NCI-H1417 (cell line): ENCODE results near the gene CALN1.
A peak's percentile ranks its signal among the peaks of the same experiment; 100 is the strongest.
"Not testable (repeated sequence)": the region's sequence is repeated elsewhere in the genome, so short reads cannot be mapped to it uniquely, and the experiment has no call there.

Source experiments
- DNase-seq, 3 experiments: peaks; one replicate each; lab custom pipeline; 2025; lab: John Stamatoyannopoulos, UW

CALN1 gene

DNA sequence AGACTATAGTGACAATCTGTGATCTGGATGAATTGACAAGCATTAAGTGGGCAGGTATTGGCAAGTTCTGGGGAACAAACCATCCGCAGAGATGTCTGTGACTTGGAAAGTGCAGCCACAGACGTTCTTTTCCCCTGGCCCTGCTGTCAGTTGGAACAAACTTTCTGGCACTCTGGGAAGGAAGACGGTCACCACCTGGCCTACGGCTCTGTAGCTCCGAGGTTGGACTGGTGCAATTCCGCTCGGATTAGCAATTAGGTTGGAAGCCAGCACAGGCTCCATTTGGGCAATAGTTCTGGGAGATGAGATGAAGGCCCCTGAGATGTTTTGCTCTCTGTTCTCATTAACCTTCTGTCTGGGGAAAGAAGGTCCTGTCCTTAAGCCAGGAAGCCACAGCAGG lies 437.5 kb downstream of the CALN1 start:
- no peak for DNase-seq

DNA sequence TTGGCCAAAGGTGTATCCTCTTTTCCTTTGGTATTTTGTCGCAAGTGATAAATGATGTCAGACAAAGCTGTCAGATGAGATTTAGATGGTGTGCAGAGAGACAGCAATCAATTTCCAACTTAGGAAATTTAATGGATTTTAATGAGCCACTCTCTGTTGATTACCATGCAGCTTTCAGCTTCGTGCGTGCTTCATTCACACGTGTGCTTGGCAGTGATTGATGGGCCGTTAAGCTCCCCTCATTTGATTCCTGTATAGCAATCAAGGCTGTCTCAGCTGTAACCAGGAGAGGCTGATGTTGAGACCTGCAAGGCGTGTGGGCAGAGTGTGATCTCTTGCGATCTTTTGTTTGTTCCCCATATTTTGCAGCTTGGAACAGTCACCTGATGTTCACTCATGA lies 439.6 kb downstream of the CALN1 start:
- DNase-seq: peak in 2 of 3 experiments; percentile 64 to 69

DNA sequence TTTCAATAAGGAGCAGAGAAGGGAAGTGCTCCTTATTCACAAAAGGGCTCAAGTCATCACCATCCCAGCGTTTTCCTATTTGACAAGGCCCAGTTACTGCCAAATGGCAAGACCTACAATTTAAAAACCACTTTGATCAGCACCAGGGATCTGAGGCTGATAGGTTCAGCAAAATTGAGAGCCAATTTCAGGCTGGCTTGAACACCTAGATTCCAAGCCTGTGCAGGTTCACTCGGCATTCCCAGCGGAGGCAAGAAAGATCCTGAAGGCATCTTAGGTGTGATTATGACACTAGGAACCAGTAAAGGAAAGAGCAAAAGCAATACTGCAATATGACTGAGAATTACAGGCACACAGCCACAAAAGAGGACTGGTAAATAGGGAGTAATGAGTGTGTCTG lies 441.4 kb downstream of the CALN1 start:
- no peak for DNase-seq

- DNase-seq: no peak
Measured at GRCh38 chr7:71962636-71963035, 449.5 kb downstream of the CALN1 start.

- DNase-seq: peak in 1 of 3 experiments; percentile 22
Measured at GRCh38 chr7:71961283-71961682, 450.9 kb downstream of the CALN1 start.

- DNase-seq: no peak
Measured at GRCh38 chr7:71942115-71942514, 470.0 kb downstream of the CALN1 start.

- peak in 1 of 3 experiments; percentile 29 for DNase-seq
Measured at GRCh38 chr7:71937840-71938371, 474.2 kb downstream of the CALN1 start.

- no peak for DNase-seq
Measured at GRCh38 chr7:71935674-71936073, 476.5 kb downstream of the CALN1 start.

- DNase-seq: no peak
Measured at GRCh38 chr7:71933426-71933825, 478.7 kb downstream of the CALN1 start.

DNA sequence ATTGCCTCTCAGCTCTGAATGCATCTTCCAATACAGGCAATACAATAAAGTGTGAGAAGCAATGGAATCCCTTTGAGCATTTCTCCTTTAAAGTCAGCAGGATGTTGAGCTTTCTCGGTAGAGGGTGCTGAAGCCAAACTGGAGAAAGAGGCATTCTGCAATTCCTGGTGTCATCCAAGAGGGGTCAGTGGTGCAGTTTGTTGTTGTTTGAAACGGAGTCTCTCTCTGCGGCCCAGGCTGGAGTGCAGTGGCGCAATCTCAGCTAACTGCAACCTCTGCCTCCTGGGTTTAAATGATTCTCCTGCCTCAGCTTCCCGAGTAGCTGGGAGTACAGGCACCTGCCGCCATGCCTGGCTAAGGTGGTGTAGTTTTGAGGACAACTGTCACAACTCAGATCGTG lies 486.5 kb downstream of the CALN1 start:
- DNase-seq: no peak

- not testable (repeated sequence) for DNase-seq
Measured at GRCh38 chr7:71914204-71914603, 497.9 kb downstream of the CALN1 start.

DNA sequence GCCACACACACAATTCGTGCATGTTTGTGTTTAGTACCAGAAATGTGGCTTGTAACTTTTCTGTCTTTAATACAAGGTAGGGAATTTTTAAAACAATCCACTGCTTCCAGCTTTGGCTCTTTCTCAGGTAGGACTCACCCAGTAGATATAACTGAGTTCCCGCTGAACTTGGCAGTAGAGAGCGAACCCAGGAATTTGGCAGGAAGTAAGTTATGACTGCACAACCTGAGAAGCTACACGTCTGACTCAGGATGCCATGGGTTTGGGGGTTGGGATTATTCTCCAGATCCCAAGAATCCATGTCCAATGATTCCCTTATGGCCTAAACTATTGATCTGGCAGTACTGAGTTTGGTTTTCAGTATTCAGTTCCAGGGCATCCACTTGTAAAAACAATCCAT lies 499.7 kb downstream of the CALN1 start:
- DNase-seq: no peak

DNA sequence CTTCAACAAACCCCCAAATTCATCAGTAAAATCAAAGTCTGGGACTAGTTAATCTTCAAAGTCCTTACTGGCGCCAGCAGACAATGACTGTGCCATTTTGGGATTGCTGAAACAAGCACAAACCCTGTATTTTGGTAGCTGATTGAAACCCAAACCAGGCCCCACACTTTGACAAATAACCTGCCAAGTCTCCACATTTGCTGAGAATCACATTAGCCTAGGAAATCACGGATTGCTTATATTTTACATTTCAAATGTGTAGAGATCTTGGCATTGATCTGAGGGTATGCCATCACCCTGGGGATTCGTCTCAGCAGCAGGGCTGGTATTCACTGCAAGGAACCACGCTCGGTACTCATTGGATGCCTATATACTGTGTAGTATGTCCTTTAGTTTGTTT lies 501.1 kb downstream of the CALN1 start:
- no peak for DNase-seq

DNA sequence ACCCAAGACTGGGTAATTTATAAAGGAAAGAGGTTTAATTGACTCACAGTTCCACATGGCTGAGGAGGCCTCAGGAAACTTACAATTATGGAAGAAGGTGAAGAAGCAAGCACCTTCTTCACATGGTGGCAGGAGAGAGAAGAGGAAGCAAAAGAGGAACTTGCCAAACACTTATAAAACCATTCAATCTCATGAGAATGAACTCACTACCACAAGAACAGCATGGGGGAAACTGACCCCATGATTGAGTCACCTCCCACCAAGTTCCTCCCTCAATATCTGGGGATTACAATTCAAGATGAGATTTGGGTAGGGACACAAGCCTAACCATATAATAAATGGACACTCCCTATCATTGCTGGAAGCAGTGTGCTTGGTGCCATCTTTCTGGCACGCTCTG lies 506.3 kb downstream of the CALN1 start:
- DNase-seq: no peak

DNA sequence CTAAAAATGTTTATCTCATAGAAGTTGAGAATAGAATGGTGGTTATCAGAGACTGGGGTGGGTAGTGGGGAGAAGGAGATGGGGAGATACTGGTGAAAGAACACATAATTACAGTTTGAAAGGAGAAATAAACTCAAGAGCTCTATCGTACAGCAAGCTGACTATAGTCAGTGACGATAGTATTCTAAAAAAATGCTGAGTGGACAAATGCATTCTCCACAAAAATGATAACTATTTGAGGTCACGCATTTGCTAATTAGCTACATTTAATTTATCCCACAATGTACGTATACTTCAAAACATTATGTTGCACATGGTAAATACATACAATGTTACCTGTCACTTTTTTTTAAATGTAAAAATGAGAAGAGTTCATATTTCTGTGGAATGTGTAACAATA lies 507.7 kb downstream of the CALN1 start:
- DNase-seq: no peak

- no peak for DNase-seq
Measured at GRCh38 chr7:71900556-71900955, 511.6 kb downstream of the CALN1 start.

DNA sequence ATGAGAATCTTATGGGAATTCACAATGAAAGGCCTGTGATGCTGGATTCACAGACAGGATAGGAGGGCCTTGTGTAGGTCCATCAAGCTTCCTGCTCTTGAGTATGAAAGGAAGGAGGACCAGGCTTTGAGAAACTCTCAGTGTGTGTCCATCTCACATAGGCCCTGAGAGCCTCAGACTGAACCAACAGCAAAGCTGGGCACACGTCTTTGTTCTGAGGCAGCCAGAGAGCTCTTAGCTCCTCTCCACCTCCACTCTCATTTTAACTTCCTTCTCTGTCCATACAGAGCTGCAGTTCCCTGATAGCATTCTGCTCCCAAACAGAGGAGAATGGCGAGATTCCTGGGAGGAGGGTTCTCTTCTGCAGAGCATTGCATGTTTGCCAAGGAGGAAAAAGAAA lies 515.6 kb downstream of the CALN1 start:
- no peak for DNase-seq

GRCh38 chr7:71886046-71886445 lies 526.1 kb downstream of the CALN1 start:
- DNase-seq: no peak

GRCh38 chr7:71885487-71885886 lies 526.7 kb downstream of the CALN1 start:
- DNase-seq: no peak

GRCh38 chr7:71883415-71883814 lies 528.7 kb downstream of the CALN1 start:
- no peak for DNase-seq

DNA sequence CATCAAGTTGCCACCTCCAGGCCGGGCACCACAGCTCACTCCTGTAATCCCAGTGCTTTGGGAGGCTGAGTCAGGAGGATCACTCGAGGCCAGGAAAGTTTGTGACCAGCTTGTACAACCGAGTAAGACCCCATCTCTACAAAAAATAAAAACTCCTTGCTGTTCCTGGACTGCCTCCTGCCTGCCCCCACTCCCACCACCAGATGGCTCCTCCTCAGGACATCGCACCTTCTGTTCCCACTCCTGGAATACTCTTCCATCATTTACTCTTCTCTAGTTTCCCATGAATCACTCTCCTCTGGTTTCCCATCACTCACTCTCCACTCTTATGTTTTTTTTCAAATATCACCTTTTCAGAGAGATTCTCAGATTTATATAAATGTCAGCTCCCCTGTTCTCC lies 540.7 kb downstream of the CALN1 start:
- no peak for DNase-seq

DNA sequence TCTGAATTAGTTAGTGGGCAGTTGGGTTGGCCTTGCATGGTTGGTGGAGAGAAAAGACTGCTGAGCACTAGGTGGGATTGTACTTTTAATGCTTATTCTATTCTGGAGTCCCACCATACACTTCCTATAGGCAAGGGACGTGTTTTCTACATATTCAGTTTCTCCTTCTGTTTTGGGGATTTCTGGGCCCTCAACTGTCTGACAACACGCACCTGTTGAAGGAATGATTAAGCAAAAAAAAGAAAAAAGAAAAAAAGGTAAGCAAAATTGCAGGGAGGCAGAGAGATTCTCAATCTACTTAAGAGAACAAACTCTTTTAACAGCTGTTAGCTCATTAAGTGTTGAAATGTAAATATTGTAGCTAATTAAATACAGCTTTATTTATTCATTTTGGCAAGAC lies 541.3 kb downstream of the CALN1 start:
- no peak for DNase-seq

- DNase-seq: no peak
Measured at GRCh38 chr7:71868797-71869196, 543.3 kb downstream of the CALN1 start.

DNA sequence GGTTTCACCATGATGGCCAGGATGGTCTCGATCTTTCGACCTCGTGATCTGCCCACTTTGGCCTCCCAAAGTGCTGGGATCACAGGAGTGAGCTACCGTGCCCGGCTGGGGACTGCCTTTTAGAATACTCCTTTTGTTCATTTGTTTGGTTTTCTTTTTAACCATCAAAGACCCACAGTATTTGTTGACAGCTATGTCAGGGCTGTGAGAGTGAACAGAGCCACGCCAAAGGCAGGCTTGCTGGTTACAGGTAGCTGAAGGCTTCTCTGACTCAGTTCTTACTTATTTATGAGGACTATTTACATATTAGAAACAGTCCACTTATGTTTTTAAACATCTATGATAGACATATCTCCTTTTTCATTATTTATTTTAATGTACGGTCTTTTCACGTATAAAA lies 544.5 kb downstream of the CALN1 start:
- DNase-seq: no peak

GRCh38 chr7:71865172-71865571 lies 547.0 kb downstream of the CALN1 start:
- DNase-seq: no peak
